PC-3 (cell line): Measurements from ENCODE around the gene IGSF9B. TPM values are rescaled to one million over a fixed set of nuclear protein-coding genes. Genes with fewer than 3 reads are reported as not detected.
A peak's percentile ranks its signal among the peaks of the same experiment; 100 is the strongest.

Experiments
- ATAC-seq: fragments of 200-7000 bp; cut with Tn5 transposase; 2 replicates; pipeline ENCODE4 v1.9.1; 2020; ENCODE audit warnings: mild to moderate bottlenecking, moderate library complexity
- BruUV-seq: library from RNA; stranded (reverse); fragments of 400-500 nt; replicated peaks from 2 replicates; lab custom pipeline; 2021; lab: Mats Ljungman, UMichigan
- CTCF ChIA-PET: fragments of 300-600 bp; sonication (Branson Sonifier 250); formaldehyde crosslinking; loops from one replicate; lab custom pipeline; 2022; ENCODE audit warnings: antibody characterized with exemption; lab: Charles Lee
- POLR2A ChIA-PET: fragments of 300-600 bp; sonication (Branson Sonifier 250); formaldehyde crosslinking; loops from one replicate; lab custom pipeline; 2022; ENCODE audit warnings: antibody characterized with exemption; ENCODE audit not compliant: unreplicated experiment; lab: Charles Lee
- DNase-seq: peaks from one replicate; pipeline ENCODE4 v3.0.0-alpha.2; 2015
- H2AFZ ChIP-seq: fragments of 300-600 bp; sonication (generic); 2 replicates; pipeline ENCODE4 v1.6.0; 2016; ENCODE audit warnings: antibody characterized with exemption, low read length
- H3F3A ChIP-seq: fragments of 300-600 bp; sonication (generic); one replicate; pipeline ENCODE4 v1.6.0; 2017; ENCODE audit warnings: antibody characterized with exemption, low read length, control low read depth, mild to moderate bottlenecking; ENCODE audit not compliant: unreplicated experiment
- H3K27ac ChIP-seq: fragments of 300-600 bp; sonication (generic); 2 replicates; pipeline ENCODE4 v1.5.1; 2016; ENCODE audit warnings: mild to moderate bottlenecking, low read length
- H3K27me3 ChIP-seq: fragments of 300-600 bp; sonication (generic); 2 replicates; pipeline ENCODE4 v1.6.1; 2016; ENCODE audit warnings: low read length, mixed read lengths
- H3K36me3 ChIP-seq: fragments of 300-600 bp; sonication (generic); 2 replicates; pipeline ENCODE4 v1.6.1; 2016; ENCODE audit warnings: low read depth, mixed run types, low read length, mixed read lengths
- H3K4me1 ChIP-seq: fragments of 300-600 bp; sonication (generic); 2 replicates; pipeline ENCODE4 v1.5.1; 2016; ENCODE audit warnings: low read length; ENCODE audit not compliant: insufficient read depth
- H3K4me2 ChIP-seq: fragments of 300-600 bp; sonication (generic); 2 replicates; pipeline ENCODE4 v1.6.0; 2016; ENCODE audit warnings: low read length
- H3K4me3 ChIP-seq: fragments of 300-600 bp; sonication (generic); 2 replicates; pipeline ENCODE4 v1.5.1; 2016; ENCODE audit warnings: mild to moderate bottlenecking, low read length, mixed read lengths
- H3K79me2 ChIP-seq: fragments of 300-600 bp; sonication (generic); 2 replicates; pipeline ENCODE4 v1.6.1; 2017; ENCODE audit warnings: low read length, mixed read lengths
- H3K9ac ChIP-seq: fragments of 300-600 bp; sonication (generic); 2 replicates; pipeline ENCODE4 v1.6.0; 2016; ENCODE audit warnings: mild to moderate bottlenecking, low read length
- H3K9me2 ChIP-seq: fragments of 300-600 bp; sonication (generic); replicated peaks from 2 replicates; pipeline ENCODE4 v1.6.1; 2016; ENCODE audit warnings: mixed run types, low read length, mixed read lengths
- H3K9me3 ChIP-seq: fragments of 300-600 bp; sonication (generic); 2 replicates; pipeline ENCODE4 v1.6.1; 2016; ENCODE audit warnings: low read length, mixed read lengths
- H4K20me1 ChIP-seq: fragments of 300-600 bp; sonication (generic); 2 replicates; pipeline ENCODE4 v1.6.1; 2016; ENCODE audit warnings: low read length, mixed read lengths
- CTCF ChIP-seq: fragments of 300-600 bp; sonication (generic); conservative IDR thresholded peaks from 2 replicates; pipeline ENCODE4 v1.5.1; 2017; ENCODE audit warnings: antibody characterized with exemption, low read depth, mild to moderate bottlenecking, low read length
- EZH2 ChIP-seq: fragments of 300-600 bp; sonication (generic); IDR thresholded peaks from one replicate; pipeline ENCODE4 v1.6.1; 2017; ENCODE audit warnings: antibody characterized with exemption, mild to moderate bottlenecking, low read length; ENCODE audit not compliant: unreplicated experiment
- EZH2phosphoT487 ChIP-seq: fragments of 300-600 bp; sonication (generic); IDR thresholded peaks from 2 replicates; pipeline ENCODE4 v1.6.1; 2018; ENCODE audit warnings: mild to moderate bottlenecking, antibody characterized with exemption, low read length, borderline replicate concordance
- intact Hi-C: fragments of 100-400 bp; cut with micrococcal nuclease; formaldehyde crosslinking; loops from 2 replicates; pipeline ENCODE4 v1.9.0; 2023
- total RNA-seq: library from RNA; depleted of rRNA; stranded (reverse); fragments of >200 nt; gene quantifications from 2 replicates; pipeline ENCODE4 v1.2.3, GENCODE V29; 2014

Gene IGSF9B
- total RNA-seq, 1 experiment from 2014 or later, result 0.58 TPM

GRCh38 chr11:133949129-133949528, 7.6 kb downstream of the IGSF9B start:
- Histone ChIP-seq H3K27ac (no peak overlapping the region), H3F3A (no peaks in the 10 kb centered on the region), H3K9ac (no peak overlapping the region), H4K20me1 (no peaks in the 10 kb centered on the region), H3K4me2 (no peak overlapping the region), H3K79me2 (no peaks in the 10 kb centered on the region), H3K36me3 (no peaks in the 10 kb centered on the region), H3K9me3 (no peaks in the 10 kb centered on the region), H3K4me1 (no peaks in the 10 kb centered on the region; the same call in 1 of the 2 replicates), H3K4me3 (no peak overlapping the region), H2AFZ (no peak overlapping the region), H3K27me3 (peaks cover 4% of the 10 kb centered on the region; the same call in 1 of the 2 replicates), H3K9me2 (no peaks in the 10 kb centered on the region)
- POLR2A ChIA-PET, result no interaction called here
- TF ChIP-seq EZH2phosphoT487 (no peak), CTCF (no peak), EZH2 (no peak)
- BruUV-seq, result no TSS peak
- intact Hi-C loops, result no loop called here
- ATAC-seq (no peak), DNase-seq (no peak)
- CTCF ChIA-PET, result no interaction called here

- Histone ChIP-seq H3K9me2 (no peaks in the 10 kb centered on the region), H4K20me1 (no peaks in the 10 kb centered on the region), H3K9me3 (no peaks in the 10 kb centered on the region), H3K9ac (no peak overlapping the region), H3F3A (no peaks in the 10 kb centered on the region), H3K4me2 (no peak overlapping the region), H3K36me3 (no peaks in the 10 kb centered on the region), H3K27ac (no peak overlapping the region), H2AFZ (no peak overlapping the region), H3K79me2 (no peaks in the 10 kb centered on the region), H3K4me3 (no peak overlapping the region), H3K4me1 (no peaks in the 10 kb centered on the region; the same call in 1 of the 2 replicates), H3K27me3 (peaks cover under 1% of the 10 kb centered on the region; the same call in 1 of the 2 replicates)
- no peak for DNase-seq
- no peak for ATAC-seq
- BruUV-seq, result no TSS peak
- no peak for TF ChIP-seq EZH2phosphoT487
- ChIA-PET CTCF (no interaction called here), POLR2A (no interaction called here)
- intact Hi-C loops, result no loop called here
Observed at GRCh38 chr11:133948711-133949110, 8.1 kb downstream of the IGSF9B start.

- no peak overlapping the region for H3K4me2 ChIP-seq
- no peak overlapping the region for H3K9ac ChIP-seq
- ATAC-seq, result peak; percentile 81
- ChIA-PET POLR2A (no interaction called here), CTCF (no interaction called here)
- H4K20me1 ChIP-seq, result no peaks in the 10 kb centered on the region
- H3K9me3 ChIP-seq, result no peaks in the 10 kb centered on the region
- no peaks in the 10 kb centered on the region; the same call in 1 of the 2 replicates for H3K4me1 ChIP-seq
- TF ChIP-seq EZH2phosphoT487 (no peak), EZH2 (no peak), CTCF (peak; percentile 54)
- H2AFZ ChIP-seq, result no peak overlapping the region
- no peak overlapping the region for H3K27ac ChIP-seq
- no peaks in the 10 kb centered on the region for H3F3A ChIP-seq
- H3K79me2 ChIP-seq, result no peaks in the 10 kb centered on the region
- BruUV-seq, result no TSS peak
- H3K9me2 ChIP-seq, result no peaks in the 10 kb centered on the region
- DNase-seq, result peak; percentile 56
- intact Hi-C loops, result no loop called here
- no peaks in the 10 kb centered on the region for H3K27me3 ChIP-seq
- no peak overlapping the region for H3K4me3 ChIP-seq
- H3K36me3 ChIP-seq, result no peaks in the 10 kb centered on the region
Observed at GRCh38 chr11:133947321-133947756, 9.4 kb downstream of the IGSF9B start.
